ENCODE data around the gene ADGRL2. TPM values are rescaled to one million over a fixed set of nuclear protein-coding genes. Genes with fewer than 3 reads are reported as not detected.

ADGRL2 gene
- total and polyA plus RNA-seq, 2 of the 4 experiments (the other 2 are of a cell fraction): 17.0 to 42.7 TPM

DNA sequence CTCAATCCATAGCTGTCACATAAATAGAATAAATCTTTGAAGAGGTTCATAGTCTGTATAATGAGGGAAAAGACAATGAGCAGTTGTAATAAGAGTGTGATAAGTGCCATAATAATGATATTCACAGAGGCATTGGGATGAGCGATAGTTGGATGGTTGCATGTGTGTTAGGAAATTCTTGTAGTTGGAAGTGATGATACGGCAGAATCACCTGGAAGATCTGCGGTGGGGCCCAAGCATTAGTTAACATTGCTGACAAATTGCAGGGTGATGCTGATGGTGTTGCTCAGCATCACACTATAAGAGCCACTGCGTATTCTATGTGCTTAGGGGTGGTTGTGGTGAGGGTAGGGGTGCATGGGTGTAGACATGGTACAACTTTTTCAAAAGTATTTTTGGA lies 41.1 kb downstream of the ADGRL2 start:
- Histone ChIP-seq H3K36me3 (ENCODE audit: control insufficient read depth, insufficient read depth, low read length) (no peaks in the 10 kb centered on the region), H3K79me1 (ENCODE audit: low read depth in 1 of 2, low read length in 2 of 2) (no peaks in the 10 kb centered on the region), H3K9me1 (ENCODE audit: insufficient read depth, low read length) (no peaks in the 10 kb centered on the region; the same call in 1 of the 2 replicates), H3K23ac (ENCODE audit: low read depth, low read length) (no peak overlapping the region), H3K56ac (ENCODE audit: extremely low read depth, insufficient read depth, low read length) (no peak overlapping the region), H4K5ac (ENCODE audit: low read depth, low read length) (no peak overlapping the region), H3K14ac (replicated peaks; ENCODE audit: low read depth, low read length) (no peak overlapping the region), H4K20me1 (ENCODE audit: insufficient read depth, low read length) (no peaks in the 10 kb centered on the region), H3K4me3 (ENCODE audit: insufficient read depth, low read depth, low read length) (no peak overlapping the region), H3K18ac (ENCODE audit: low read depth, low read length) (no peak overlapping the region), H4K91ac (ENCODE audit: insufficient read depth, low read depth, low read length) (no peak overlapping the region), H2BK5ac (ENCODE audit: low read depth, low read length, poor library complexity, severe bottlenecking) (no peak overlapping the region), H4K8ac (ENCODE audit: low read depth in 2 of 2, low read length in 2 of 2) (no peak overlapping the region), H3K9me3 (ENCODE audit: control insufficient read depth, insufficient read depth, low read length) (no peaks in the 10 kb centered on the region), H3K9ac (ENCODE audit: low read depth, low read length) (no peak overlapping the region), H2AK9ac (replicated peaks; ENCODE audit: low read depth, low read length, poor library complexity) (no peak overlapping the region), H2BK120ac (ENCODE audit: low read depth, low read length) (no peak overlapping the region), H2BK15ac (ENCODE audit: low read depth, low read length) (no peak overlapping the region), H3K4me1 (ENCODE audit: control insufficient read depth, insufficient read depth, low read length) (no peaks in the 10 kb centered on the region), H3K4me2 (ENCODE audit: low read depth, low read length) (no peak overlapping the region), H3K27ac (ENCODE audit: insufficient read depth, low read length) (no peak overlapping the region), H2BK20ac (ENCODE audit: low read depth, low read length) (no peak overlapping the region), H2AK5ac (ENCODE audit: low read depth, low read length) (no peak overlapping the region), H2AFZ (replicated peaks; ENCODE audit: low read length, poor library complexity) (no peak overlapping the region), H3K4ac (ENCODE audit: low read depth, low read length) (no peak overlapping the region), H3K27me3 (ENCODE audit: control insufficient read depth, insufficient read depth, low read length) (no peaks in the 10 kb centered on the region)
- TF ChIP-seq MXI1 (IDR thresholded peaks at IDR 0.05; ENCODE audit: borderline replicate concordance, low read depth, low read length): no peak
- TF ChIP-seq MAFK (IDR thresholded peaks at IDR 0.05; ENCODE audit: low read depth, low read length): 0 out of 2 replicates have a peak, but pooled peaks have one; percentile 4
- dilution Hi-C loops (cut with HindIII; ENCODE audit: low sequenced_read_pairs, unreplicated experiment) (no loop called here), intact Hi-C loops (cut with micrococcal nuclease) (no loop called here), in situ Hi-C loops (cut with MboI; ENCODE audit: low sequenced_read_pairs) (no loop called here)
- DNase-seq: no peak
- no peak for ATAC-seq (ENCODE audit: low read depth)
- POLR2A ChIA-PET (ENCODE audit: unreplicated experiment): no interaction called here
- CTCF ChIA-PET: no interaction called here
- no CpG with 5 or more reads among the region's 4 CpGs for WGBS, 2 experiments (ENCODE audit: extremely low coverage in 2 of 2, insufficient read length in 1 of 2)
- BruUV-seq (replicated peaks): no TSS peak

All from IMR-90 (cell line).